Loucy (cell line): Measurements from ENCODE around the gene NDUFB10.

Source experiments
- H2AFZ ChIP-seq: fragments of 200-600 bp; sonication (generic); 2 replicates; pipeline ENCODE4 v1.6.0; 2016; ENCODE audit warnings: antibody characterized with exemption, mild to moderate bottlenecking, low read length, moderate library complexity
- H3F3A ChIP-seq: fragments of 200-600 bp; 2 replicates; pipeline ENCODE4 v1.6.0; 2016; ENCODE audit warnings: antibody characterized with exemption, low read depth, mild to moderate bottlenecking
- H3K27me3 ChIP-seq: fragments of 200-600 bp; sonication (generic); 2 replicates; pipeline ENCODE4 v1.6.1; 2014; ENCODE audit warnings: low read length, mild to moderate bottlenecking; ENCODE audit not compliant: insufficient read depth, poor library complexity, severe bottlenecking
- H3K36me3 ChIP-seq: fragments of 200-600 bp; sonication (generic); 2 replicates; pipeline ENCODE4 v1.6.1; 2016; ENCODE audit warnings: low read length; ENCODE audit not compliant: insufficient read depth
- H3K4me1 ChIP-seq: fragments of 200-600 bp; sonication (generic); 2 replicates; pipeline ENCODE4 v1.5.1; 2014; ENCODE audit warnings: low read length, mild to moderate bottlenecking; ENCODE audit not compliant: insufficient read depth, poor library complexity, severe bottlenecking
- H3K4me2 ChIP-seq: fragments of 200-600 bp; sonication (generic); 2 replicates; pipeline ENCODE4 v1.6.0; 2014; ENCODE audit warnings: antibody characterized with exemption, low read length, low read depth, mild to moderate bottlenecking; ENCODE audit not compliant: poor library complexity, severe bottlenecking
- H3K4me3 ChIP-seq: fragments of 200-600 bp; sonication (generic); 2 replicates; pipeline ENCODE4 v1.5.1; 2014; ENCODE audit warnings: low read length, mild to moderate bottlenecking, mixed read lengths; ENCODE audit not compliant: poor library complexity, severe bottlenecking
- H3K79me2 ChIP-seq: fragments of 200-600 bp; sonication (generic); 2 replicates; pipeline ENCODE4 v1.6.1; 2014; ENCODE audit warnings: low read length; ENCODE audit not compliant: insufficient read depth
- H3K9ac ChIP-seq: fragments of 200-600 bp; sonication (generic); 2 replicates; pipeline ENCODE4 v1.6.0; 2014; ENCODE audit warnings: mild to moderate bottlenecking, low read depth, low read length, moderate library complexity; ENCODE audit not compliant: poor library complexity, severe bottlenecking
- H3K9me2 ChIP-seq: fragments of 200-600 bp; sonication (generic); replicated peaks from 2 replicates; pipeline ENCODE4 v1.6.1; 2016; ENCODE audit warnings: low read depth, low read length, mixed read lengths
- H3K9me3 ChIP-seq: fragments of 200-600 bp; sonication (generic); 2 replicates; pipeline ENCODE4 v1.6.1; 2014; ENCODE audit warnings: mild to moderate bottlenecking, antibody characterized with exemption, low read length, low read depth; ENCODE audit not compliant: insufficient read depth
- H4K20me1 ChIP-seq: fragments of 200-600 bp; sonication (generic); 2 replicates; pipeline ENCODE4 v1.6.0; 2014; ENCODE audit warnings: antibody characterized with exemption, low read length, mild to moderate bottlenecking; ENCODE audit not compliant: insufficient read depth, poor library complexity, severe bottlenecking
- CTCF ChIP-seq: fragments of 200-600 bp; sonication (generic); conservative IDR thresholded peaks from 2 replicates; pipeline ENCODE4 v1.5.1; 2014; ENCODE audit warnings: mild to moderate bottlenecking, antibody characterized with exemption, low read length
- EZH2phosphoT487 ChIP-seq: fragments of 200-600 bp; IDR thresholded peaks from 2 replicates; pipeline ENCODE4 v1.6.1; 2018; ENCODE audit warnings: antibody characterized with exemption, mild to moderate bottlenecking, moderate library complexity, borderline replicate concordance

Gene NDUFB10

DNA sequence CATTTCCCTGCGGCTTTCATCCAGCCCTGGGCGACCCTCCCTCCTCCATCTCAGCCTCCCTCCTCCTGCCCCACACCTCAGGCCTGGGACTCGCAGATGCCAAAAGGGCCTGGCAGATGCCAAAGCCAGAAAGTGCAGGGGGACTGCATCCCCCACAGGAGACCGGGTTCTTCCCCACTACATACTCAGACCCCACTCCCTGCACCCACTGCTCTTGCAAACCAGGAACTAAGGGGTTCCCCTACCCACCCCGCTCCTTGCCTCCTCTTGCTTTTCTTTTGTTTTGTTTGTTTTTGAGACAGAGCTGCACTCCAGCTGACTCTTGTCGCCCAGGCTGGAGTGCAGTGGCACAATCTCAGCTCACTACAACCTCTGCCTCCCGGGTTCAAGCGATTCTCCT, 44.4 kb upstream of the NDUFB10 start:
- H3K4me1 ChIP-seq = no peaks in the 10 kb centered on the region
- H3K4me2 ChIP-seq = no peak overlapping the region
- no peaks in the 10 kb centered on the region for H3F3A ChIP-seq

GRCh38 chr16:1915732-1916639, 43.4 kb upstream of the NDUFB10 start:
- no peaks in the 10 kb centered on the region for H3K27me3 ChIP-seq
- H3K9me2 ChIP-seq = no peaks in the 10 kb centered on the region
- no peaks in the 10 kb centered on the region for H3K9me3 ChIP-seq
- no peaks in the 10 kb centered on the region for H3K79me2 ChIP-seq
- TF ChIP-seq EZH2phosphoT487 (no peak), CTCF (no peak)
- no peaks in the 10 kb centered on the region for H3K36me3 ChIP-seq
- no peaks in the 10 kb centered on the region for H4K20me1 ChIP-seq
- no peaks in the 10 kb centered on the region for H3F3A ChIP-seq
- no peak overlapping the region for H3K4me2 ChIP-seq
- no peak overlapping the region for H2AFZ ChIP-seq
- no peaks in the 10 kb centered on the region for H3K4me1 ChIP-seq
- no peak overlapping the region for H3K9ac ChIP-seq
- no peak overlapping the region for H3K4me3 ChIP-seq

More for the DNA sequence above, 44.4 kb upstream of the NDUFB10 start:
- Histone ChIP-seq H3K9me2 (no peaks in the 10 kb centered on the region), H3K9me3 (no peaks in the 10 kb centered on the region), H2AFZ (no peak overlapping the region), H4K20me1 (no peaks in the 10 kb centered on the region), H3K4me3 (no peak overlapping the region), H3K36me3 (no peaks in the 10 kb centered on the region), H3K9ac (no peak overlapping the region), H3K79me2 (no peaks in the 10 kb centered on the region), H3K27me3 (no peaks in the 10 kb centered on the region)
- TF ChIP-seq CTCF (no peak), EZH2phosphoT487 (no peak)

DNA sequence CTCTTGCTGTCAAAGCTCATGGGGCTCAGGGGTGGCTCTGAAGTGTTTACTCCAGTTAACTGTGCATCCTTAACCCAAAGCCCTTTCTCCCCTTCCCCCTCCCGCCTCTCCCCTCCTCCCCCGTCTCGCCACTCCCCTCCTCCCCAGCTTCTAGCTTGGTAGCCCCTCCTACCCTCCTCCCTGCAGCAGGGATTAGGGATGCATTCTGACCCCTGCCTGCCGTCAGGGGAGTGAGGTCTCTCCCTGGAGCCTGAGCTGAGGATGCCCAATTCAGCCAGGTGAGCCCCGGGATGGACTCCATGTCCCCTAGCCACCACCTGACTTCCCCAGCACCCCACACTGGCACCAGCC, 42.7 kb upstream of the NDUFB10 start:
- no peaks in the 10 kb centered on the region for H3K27me3 ChIP-seq

More for the DNA sequence above, 42.7 kb upstream of the NDUFB10 start:
- Histone ChIP-seq H3K9me3 (no peaks in the 10 kb centered on the region), H3K79me2 (no peaks in the 10 kb centered on the region), H3K4me2 (no peak overlapping the region), H3K9ac (no peak overlapping the region), H3K4me1 (no peaks in the 10 kb centered on the region), H3F3A (no peaks in the 10 kb centered on the region), H4K20me1 (no peaks in the 10 kb centered on the region), H3K9me2 (no peaks in the 10 kb centered on the region), H2AFZ (no peak overlapping the region), H3K4me3 (no peak overlapping the region), H3K36me3 (no peaks in the 10 kb centered on the region)
- TF ChIP-seq EZH2phosphoT487 (no peak), CTCF (no peak)
